ENCODE results near the gene SLC25A1. TPM values are rescaled to one million over a fixed set of nuclear protein-coding genes. Genes with fewer than 3 reads are reported as not detected.

Gene SLC25A1
- total RNA-seq, 2 donors from 2014 or later: 111 to 119 TPM

- H3K9me3 Mint-ChIP-seq: no peaks in the 10 kb centered on the region
- no peak for DNase-seq
- Histone ChIP-seq H3K4me3 (ENCODE audit: low read length) (no peak overlapping the region), H3K36me3 (ENCODE audit: control insufficient read depth, insufficient read depth, low read length) (no peaks in the 10 kb centered on the region), H3K27ac (ENCODE audit: low read depth, low read length) (no peak overlapping the region), H3K9ac (ENCODE audit: extremely low read depth, low read length, poor library complexity, severe bottlenecking) (no peak overlapping the region), H3K27me3 (ENCODE audit: control insufficient read depth, insufficient read depth, low read length, poor library complexity, severe bottlenecking) (no peaks in the 10 kb centered on the region), H3K9me3 (ENCODE audit: control insufficient read depth, low read length) (no peaks in the 10 kb centered on the region), H3K4me1 (ENCODE audit: control insufficient read depth, insufficient read depth, low read length) (no peaks in the 10 kb centered on the region)
- no peak for TF ChIP-seq CTCF (conservative IDR thresholded peaks at IDR 0.05)
- no peak overlapping the region for H3K4me3 Mint-ChIP-seq
- H3K4me1 Mint-ChIP-seq: no peaks in the 10 kb centered on the region
- no peaks in the 10 kb centered on the region for H3K27me3 Mint-ChIP-seq (ENCODE audit: insufficient read depth)
- H3K27ac Mint-ChIP-seq: no peak overlapping the region
- 76 to 92% methylated on average over 3 to 6 of the region's 6 CpGs for WGBS, 2 experiments (ENCODE audit: insufficient coverage in 1 of 2, insufficient read length in 1 of 2)
- H3K36me3 Mint-ChIP-seq (ENCODE audit: low read depth): peaks cover 31% of the 10 kb centered on the region
These were observed 15.3 kb upstream of the SLC25A1 start for GRCh38 chr22:19193879-19194278.

- no peaks in the 10 kb centered on the region for H3K4me1 Mint-ChIP-seq
- H3K4me1 ChIP-seq (ENCODE audit: control insufficient read depth, insufficient read depth, low read length): no peaks in the 10 kb centered on the region
These were observed 9.4 kb upstream of the SLC25A1 start for GRCh38 chr22:19187716-19188563.

GRCh38 chr22:19184276-19184997, 5.9 kb upstream of the SLC25A1 start:
- Histone ChIP-seq H3K36me3 (ENCODE audit: control insufficient read depth, insufficient read depth, low read length) (no peaks in the 10 kb centered on the region), H3K4me3 (ENCODE audit: low read length) (no peak overlapping the region), H3K27ac (ENCODE audit: low read depth, low read length) (no peak overlapping the region), H3K27me3 (ENCODE audit: control insufficient read depth, insufficient read depth, low read length, poor library complexity, severe bottlenecking) (no peaks in the 10 kb centered on the region), H3K9me3 (ENCODE audit: control insufficient read depth, low read length) (no peaks in the 10 kb centered on the region), H3K4me1 (ENCODE audit: control insufficient read depth, insufficient read depth, low read length) (no peaks in the 10 kb centered on the region), H3K9ac (ENCODE audit: extremely low read depth, low read length, poor library complexity, severe bottlenecking) (no peak overlapping the region)
- no peaks in the 10 kb centered on the region for H3K36me3 Mint-ChIP-seq (ENCODE audit: low read depth)
- H3K4me3 Mint-ChIP-seq: no peak overlapping the region
- no peaks in the 10 kb centered on the region for H3K27me3 Mint-ChIP-seq (ENCODE audit: insufficient read depth)
- DNase-seq: no peak
- 89 to 90% methylated on average over 11 to 20 of the region's 20 CpGs for WGBS, 2 experiments (ENCODE audit: insufficient coverage in 1 of 2, insufficient read length in 1 of 2)
- no peaks in the 10 kb centered on the region for H3K9me3 Mint-ChIP-seq
- no peak overlapping the region for H3K27ac Mint-ChIP-seq
- no peaks in the 10 kb centered on the region for H3K4me1 Mint-ChIP-seq
- TF ChIP-seq CTCF (conservative IDR thresholded peaks at IDR 0.05): no peak

More at GRCh38 chr22:19187716-19188563, 9.4 kb upstream of the SLC25A1 start:
- no peaks in the 10 kb centered on the region for H3K9me3 Mint-ChIP-seq
- DNase-seq: no peak
- H3K4me3 ChIP-seq (ENCODE audit: low read length): no peak overlapping the region
- no peaks in the 10 kb centered on the region for H3K9me3 ChIP-seq (ENCODE audit: control insufficient read depth, low read length)
- 90 to 100% methylated on average over 4 to 6 of the region's 6 CpGs for whole genome bisulfite sequencing, 2 experiments (ENCODE audit: insufficient coverage in 1 of 2, insufficient read length in 1 of 2)
- no peak overlapping the region for H3K9ac ChIP-seq (ENCODE audit: extremely low read depth, low read length, poor library complexity, severe bottlenecking)
- no peaks in the 10 kb centered on the region for H3K27me3 ChIP-seq (ENCODE audit: control insufficient read depth, insufficient read depth, low read length, poor library complexity, severe bottlenecking)
- H3K36me3 Mint-ChIP-seq (ENCODE audit: low read depth): peaks cover 7% of the 10 kb centered on the region
- no peak overlapping the region for H3K27ac Mint-ChIP-seq
- no peaks in the 10 kb centered on the region for H3K27me3 Mint-ChIP-seq (ENCODE audit: insufficient read depth)
- no peak overlapping the region for H3K27ac ChIP-seq (ENCODE audit: low read depth, low read length)
- no peak for TF ChIP-seq CTCF (conservative IDR thresholded peaks at IDR 0.05)
- no peak overlapping the region for H3K4me3 Mint-ChIP-seq
- no peaks in the 10 kb centered on the region for H3K36me3 ChIP-seq (ENCODE audit: control insufficient read depth, insufficient read depth, low read length)
